NT2/D1 (cell line): ENCODE data around the gene AGTR2.

Source experiments
- YY1 ChIP-seq: IDR thresholded peaks from 2 replicates; pipeline ENCODE4 v1.6.1; 2011; ENCODE audit not compliant: insufficient read length, insufficient read depth
- ZNF274 ChIP-seq: IDR thresholded peaks from 2 replicates; pipeline ENCODE4 v1.6.1; 2011; ENCODE audit warnings: mild to moderate bottlenecking, low read depth, low read length

GRCh38 chrX:116142976-116143375 is 27.6 kb upstream of the AGTR2 start:
- TF ChIP-seq YY1 = no peak
- no peak for TF ChIP-seq ZNF274
